H1 (cell line): ENCODE results near the gene IQCC.

ENCODE experiments used
- CTCF ChIP-seq, 3 experiments: IDR thresholded peaks; 1 replicate in 2 of 3; 2 replicates in 1 of 3; pipeline versions ENCODE4 v1.5.1 to v1.6.1; 2011; ENCODE audit warnings: low read length in 3 of 3, mild to moderate bottlenecking in 3 of 3, inconsistent platforms in 2 of 3, low read depth in 1 of 3, moderate library complexity in 1 of 3; ENCODE audit not compliant: insufficient read depth in 1 of 3; ENCODE audit errors: control extremely low read depth in 1 of 3
- JUN ChIP-seq: IDR thresholded peaks from 2 replicates; pipeline ENCODE4 v1.6.1; 2011; ENCODE audit warnings: low read depth, mild to moderate bottlenecking, improper control_type of control experiment, low read length
- MAFK ChIP-seq: IDR thresholded peaks from 2 replicates; pipeline ENCODE4 v1.6.1; 2012; ENCODE audit warnings: low read depth, mild to moderate bottlenecking, improper control_type of control experiment, low read length
- POLR2AphosphoS5 ChIP-seq: IDR thresholded peaks from 2 replicates; pipeline ENCODE4 v1.6.1; 2011; ENCODE audit warnings: low read depth, low read length
- RFX5 ChIP-seq: IDR thresholded peaks from 2 replicates; pipeline ENCODE4 v1.6.1; 2011; ENCODE audit warnings: low read depth, low read length, improper control_type of control experiment, borderline replicate concordance
- TAF1 ChIP-seq: IDR thresholded peaks from 2 replicates; pipeline ENCODE4 v1.6.1; 2011; ENCODE audit warnings: mild to moderate bottlenecking, low read depth, low read length
- YY1 ChIP-seq: IDR thresholded peaks from 2 replicates; pipeline ENCODE4 v1.6.1; 2011; ENCODE audit warnings: low read depth, mild to moderate bottlenecking, low read length

DNA sequence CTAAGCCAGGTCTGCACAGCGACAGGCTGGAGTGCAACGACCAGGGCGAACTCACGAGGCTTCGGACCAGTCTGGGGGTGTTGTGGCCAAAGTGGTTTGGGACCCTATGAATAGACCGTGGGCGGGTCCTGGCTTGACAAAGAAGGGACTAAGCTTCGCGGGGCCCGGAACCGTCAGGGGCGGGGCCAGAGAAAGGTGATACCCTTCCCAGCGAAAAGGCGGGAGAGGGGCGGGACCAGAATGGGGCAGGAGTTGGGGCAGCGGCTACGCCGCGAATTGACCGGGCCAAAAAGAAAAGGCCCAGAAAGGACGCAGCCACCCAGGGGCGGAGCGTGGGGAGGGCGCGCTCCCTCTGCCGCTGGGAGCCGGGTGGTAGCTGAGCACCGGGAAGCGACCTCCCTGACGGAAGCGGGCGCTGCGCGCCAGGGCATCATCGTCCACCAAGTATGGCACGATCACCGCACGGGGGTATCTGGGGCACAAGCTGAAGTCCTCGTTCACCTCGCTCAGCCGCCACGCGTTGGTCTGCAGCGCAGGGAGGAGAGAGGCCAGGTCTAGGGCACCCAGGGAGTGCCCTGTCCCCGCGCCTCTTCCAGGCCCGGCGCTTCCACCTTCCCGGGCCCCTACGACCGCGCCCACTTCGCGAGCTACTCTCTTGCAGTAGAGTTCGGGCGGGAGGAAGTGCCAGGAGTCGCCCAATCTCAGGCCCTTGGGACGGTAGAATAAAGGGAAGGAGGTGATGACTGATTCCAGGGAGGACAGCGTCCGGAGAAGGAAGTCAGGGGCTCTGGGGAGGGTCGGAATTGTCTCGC is 34.9 kb downstream of the IQCC start:
- no peak for TF ChIP-seq MAFK
- TF ChIP-seq POLR2AphosphoS5: peak; percentile 81
- no peak; the same call in 1 of the 2 replicates for TF ChIP-seq YY1
- TF ChIP-seq JUN: no peak
- peak in 2 of 3 experiments; percentile 16 to 27; a peak in 3 of 4 replicates for TF ChIP-seq CTCF (IDR thresholded peaks at IDR 0.05; ENCODE audit: control extremely low read depth in 1 of 3, insufficient read depth in 1 of 3, low read depth in 1 of 3, low read length in 3 of 3)
- no peak for TF ChIP-seq RFX5
- peak; percentile 77 for TF ChIP-seq TAF1
